HepG2 (cell line): ENCODE results near the gene EP300. TPM values are rescaled to one million over a fixed set of nuclear protein-coding genes. Genes with fewer than 3 reads are reported as not detected.
A peak's percentile ranks its signal among the peaks of the same experiment; 100 is the strongest.

ENCODE experiments used
- CC2D1A ChIP-seq: sonication (generic); formaldehyde crosslinking; IDR thresholded peaks from 2 replicates; pipeline ENCODE4 v1.8.1; 2023; ENCODE audit warnings: mild to moderate bottlenecking, missing genetic modification reagents
- GFI1 ChIP-seq: sonication (generic); formaldehyde crosslinking; IDR thresholded peaks from 2 replicates; pipeline ENCODE4 v1.5.0; 2020; ENCODE audit warnings: missing genetic modification reagents, mild to moderate bottlenecking, borderline replicate concordance
- HNRNPH1 ChIP-seq: fragments of 200-400 bp; formaldehyde crosslinking; optimal IDR thresholded peaks from 2 replicates; pipeline ENCODE3; 2017; ENCODE audit warnings: mild to moderate bottlenecking, low read depth, low read length
- NCOA2 ChIP-seq: sonication (generic); formaldehyde crosslinking; IDR thresholded peaks from 2 replicates; pipeline ENCODE4 v1.8.0; 2022; ENCODE audit warnings: inconsistent platforms
- RNF2 ChIP-seq: fragments of 450-650 bp; conservative IDR thresholded peaks from 2 replicates; pipeline ENCODE4 v1.6.1; 2016; ENCODE audit warnings: low read depth
- TBP ChIP-seq: sonication (generic); formaldehyde crosslinking; IDR thresholded peaks from 2 replicates; pipeline ENCODE4 v1.5.0; 2020; ENCODE audit warnings: missing genetic modification reagents
- ZFP1 ChIP-seq: IDR thresholded peaks from 2 replicates; pipeline ENCODE4 v1.6.1; 2016
- ZNF205 ChIP-seq: IDR thresholded peaks from 2 replicates; pipeline ENCODE4 v1.6.1; 2018; ENCODE audit warnings: missing biosample characterization, missing genetic modification reagents
- ZNF251 ChIP-seq: sonication (generic); formaldehyde crosslinking; IDR thresholded peaks from 2 replicates; pipeline ENCODE4 v1.9.0; 2021; ENCODE audit warnings: mild to moderate bottlenecking, missing genetic modification reagents
- ZNF274 ChIP-seq: sonication (generic); formaldehyde crosslinking; IDR thresholded peaks from 2 replicates; pipeline ENCODE4 v1.5.1; 2020; ENCODE audit warnings: mild to moderate bottlenecking, missing genetic modification reagents
- ZNF772 ChIP-seq: sonication (generic); formaldehyde crosslinking; IDR thresholded peaks from 2 replicates; pipeline ENCODE4 v1.5.0; 2020; ENCODE audit warnings: mild to moderate bottlenecking, missing genetic modification reagents
- ZSCAN25 ChIP-seq: sonication (generic); formaldehyde crosslinking; IDR thresholded peaks from 2 replicates; pipeline ENCODE4 v1.8.0; 2022; ENCODE audit warnings: mild to moderate bottlenecking, missing genetic modification reagents
- polyA plus RNA-seq, 8 experiments: library from polyadenylated mRNA; depleted of rRNA in 3 of 8; stranded (reverse) in 7 of 8; unstranded in 1 of 8; fragments of >200 nt; fragmentation: Illumina TruSeq in 4 of 8; extraction: Trizol in 4 of 8; gene quantifications; 2 replicates each; pipeline versions ENCODE4 v1.2.1 to v1.2.3, GENCODE V29; 2011 to 2016; ENCODE audit warnings: low read depth in 4 of 8, missing spikeins in 1 of 8, mixed read lengths in 1 of 8; ENCODE audit not compliant: insufficient read depth in 1 of 8
- total RNA-seq, 5 experiments: library from RNA; depleted of rRNA; stranded (reverse); fragments of >200 nt; fragmentation: Illumina TruSeq; extraction: Trizol; gene quantifications; 2 replicates each; pipeline ENCODE4 v1.2.3, GENCODE V29; 2016; ENCODE audit warnings: low read depth in 1 of 5
- TF ChIP-seq, protein P1 (sequence below), 2 experiments: sonication (generic) in 1 of 2; formaldehyde crosslinking in 1 of 2; IDR thresholded peaks; 2 replicates each; pipeline versions ENCODE4 v1.4.0 to v1.6.1; 2018 to 2020; ENCODE audit warnings: missing genetic modification reagents in 2 of 2, borderline replicate concordance in 1 of 2, low read depth in 1 of 2, mild to moderate bottlenecking in 1 of 2, missing biosample characterization in 1 of 2
- TF ChIP-seq, protein P2 (sequence below): sonication (generic); formaldehyde crosslinking; IDR thresholded peaks from 2 replicates; pipeline ENCODE4; 2020; ENCODE audit warnings: missing genetic modification reagents, mild to moderate bottlenecking, borderline replicate concordance
- TF ChIP-seq, protein P3 (sequence below): sonication (generic); formaldehyde crosslinking; IDR thresholded peaks from 2 replicates; pipeline ENCODE4 v1.4.0; 2020; ENCODE audit warnings: missing genetic modification reagents

Gene EP300
- total and polyA plus RNA-seq, 2 of the 13 experiments (the other 11 are each of a cell fraction or from before 2014, with no cell fraction given), result 13.6 to 14.9 TPM

DNA sequence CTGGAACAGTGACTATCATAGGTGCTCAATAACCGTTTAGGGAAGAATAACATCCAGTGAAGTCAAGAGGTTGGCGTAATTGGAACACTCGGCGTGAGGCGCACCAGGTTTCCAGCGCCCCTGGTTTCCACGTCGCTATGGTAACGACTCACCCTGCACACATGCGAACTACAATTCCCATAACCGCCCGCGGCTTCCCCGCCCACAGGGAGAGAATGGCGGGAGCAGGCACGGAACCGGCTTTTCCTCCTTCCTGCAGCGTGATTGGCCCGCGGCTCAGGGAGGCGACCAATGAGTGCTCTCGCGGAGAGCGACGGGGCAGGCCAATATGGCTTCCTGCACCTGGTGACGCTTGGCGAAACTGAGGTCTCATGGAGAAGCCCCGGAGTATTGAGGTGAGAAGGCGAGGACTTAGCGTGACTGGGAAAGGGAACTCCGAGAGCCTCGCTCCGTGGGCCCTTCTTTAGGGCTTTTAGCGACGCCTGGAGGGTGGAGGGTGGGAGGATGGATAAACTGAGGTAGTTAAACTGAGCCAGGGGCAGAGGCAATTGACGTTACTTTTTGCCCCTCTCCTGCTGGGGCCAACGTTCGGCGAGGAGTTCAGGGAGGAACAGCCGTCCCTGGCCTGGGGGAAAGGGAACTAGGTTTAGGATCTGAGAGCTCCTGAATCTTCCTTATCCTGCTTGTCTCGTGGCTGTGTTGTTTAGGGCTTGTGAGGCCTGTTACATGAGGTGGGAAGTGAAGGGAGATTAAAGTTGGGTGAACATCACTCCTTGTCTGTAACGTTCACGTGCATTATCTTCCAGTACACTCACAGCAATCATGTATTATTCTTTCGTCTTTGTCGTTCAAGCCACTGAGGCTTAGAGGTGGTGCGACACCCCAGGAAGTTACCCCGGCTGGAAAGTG lies 112.9 kb downstream of the EP300 start, which contains the start of gene L3MBTL2 (continued):
- no peak for TF ChIP-seq CC2D1A
- TF ChIP-seq ZNF772 (CRISPR knock-in tag), result peak; percentile 66; the same call in 1 of the 2 replicates
- TF ChIP-seq ZNF251 (CRISPR knock-in tag), result no peak
- TF ChIP-seq, protein P1, sequence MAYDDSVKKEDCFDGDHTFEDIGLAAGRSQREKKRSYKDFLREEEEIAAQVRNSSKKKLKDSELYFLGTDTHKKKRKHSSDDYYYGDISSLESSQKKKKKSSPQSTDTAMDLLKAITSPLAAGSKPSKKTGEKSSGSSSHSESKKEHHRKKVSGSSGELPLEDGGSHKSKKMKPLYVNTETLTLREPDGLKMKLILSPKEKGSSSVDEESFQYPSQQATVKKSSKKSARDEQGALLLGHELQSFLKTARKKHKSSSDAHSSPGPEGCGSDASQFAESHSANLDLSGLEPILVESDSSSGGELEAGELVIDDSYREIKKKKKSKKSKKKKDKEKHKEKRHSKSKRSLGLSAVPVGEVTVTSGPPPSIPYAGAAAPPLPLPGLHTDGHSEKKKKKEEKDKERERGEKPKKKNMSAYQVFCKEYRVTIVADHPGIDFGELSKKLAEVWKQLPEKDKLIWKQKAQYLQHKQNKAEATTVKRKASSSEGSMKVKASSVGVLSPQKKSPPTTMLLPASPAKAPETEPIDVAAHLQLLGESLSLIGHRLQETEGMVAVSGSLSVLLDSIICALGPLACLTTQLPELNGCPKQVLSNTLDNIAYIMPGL (CRISPR knock-in tag; IDR thresholded peaks at IDR 0.05; ENCODE audit: borderline replicate concordance in 1 of 2, low read depth in 1 of 2), result no peak
- TF ChIP-seq ZNF205 (CRISPR knock-in tag), result no peak
- TF ChIP-seq TBP (CRISPR knock-in tag), result no peak
- no peak for TF ChIP-seq HNRNPH1
- TF ChIP-seq, protein P2, sequence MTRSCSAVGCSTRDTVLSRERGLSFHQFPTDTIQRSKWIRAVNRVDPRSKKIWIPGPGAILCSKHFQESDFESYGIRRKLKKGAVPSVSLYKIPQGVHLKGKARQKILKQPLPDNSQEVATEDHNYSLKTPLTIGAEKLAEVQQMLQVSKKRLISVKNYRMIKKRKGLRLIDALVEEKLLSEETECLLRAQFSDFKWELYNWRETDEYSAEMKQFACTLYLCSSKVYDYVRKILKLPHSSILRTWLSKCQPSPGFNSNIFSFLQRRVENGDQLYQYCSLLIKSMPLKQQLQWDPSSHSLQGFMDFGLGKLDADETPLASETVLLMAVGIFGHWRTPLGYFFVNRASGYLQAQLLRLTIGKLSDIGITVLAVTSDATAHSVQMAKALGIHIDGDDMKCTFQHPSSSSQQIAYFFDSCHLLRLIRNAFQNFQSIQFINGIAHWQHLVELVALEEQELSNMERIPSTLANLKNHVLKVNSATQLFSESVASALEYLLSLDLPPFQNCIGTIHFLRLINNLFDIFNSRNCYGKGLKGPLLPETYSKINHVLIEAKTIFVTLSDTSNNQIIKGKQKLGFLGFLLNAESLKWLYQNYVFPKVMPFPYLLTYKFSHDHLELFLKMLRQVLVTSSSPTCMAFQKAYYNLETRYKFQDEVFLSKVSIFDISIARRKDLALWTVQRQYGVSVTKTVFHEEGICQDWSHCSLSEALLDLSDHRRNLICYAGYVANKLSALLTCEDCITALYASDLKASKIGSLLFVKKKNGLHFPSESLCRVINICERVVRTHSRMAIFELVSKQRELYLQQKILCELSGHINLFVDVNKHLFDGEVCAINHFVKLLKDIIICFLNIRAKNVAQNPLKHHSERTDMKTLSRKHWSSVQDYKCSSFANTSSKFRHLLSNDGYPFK (CRISPR knock-in tag), result peak; percentile 81; the same call in 1 of the 2 replicates
- TF ChIP-seq NCOA2 (CRISPR knock-in tag), result 0 out of 2 replicates have a peak, but pooled peaks have one; percentile 35
- peak; percentile 52; the same call in 1 of the 2 replicates for TF ChIP-seq ZSCAN25 (CRISPR knock-in tag)
- no peak for TF ChIP-seq GFI1 (CRISPR knock-in tag)
- TF ChIP-seq RNF2, result peak; percentile 63; the same call in 1 of the 2 replicates
- TF ChIP-seq, protein P3, sequence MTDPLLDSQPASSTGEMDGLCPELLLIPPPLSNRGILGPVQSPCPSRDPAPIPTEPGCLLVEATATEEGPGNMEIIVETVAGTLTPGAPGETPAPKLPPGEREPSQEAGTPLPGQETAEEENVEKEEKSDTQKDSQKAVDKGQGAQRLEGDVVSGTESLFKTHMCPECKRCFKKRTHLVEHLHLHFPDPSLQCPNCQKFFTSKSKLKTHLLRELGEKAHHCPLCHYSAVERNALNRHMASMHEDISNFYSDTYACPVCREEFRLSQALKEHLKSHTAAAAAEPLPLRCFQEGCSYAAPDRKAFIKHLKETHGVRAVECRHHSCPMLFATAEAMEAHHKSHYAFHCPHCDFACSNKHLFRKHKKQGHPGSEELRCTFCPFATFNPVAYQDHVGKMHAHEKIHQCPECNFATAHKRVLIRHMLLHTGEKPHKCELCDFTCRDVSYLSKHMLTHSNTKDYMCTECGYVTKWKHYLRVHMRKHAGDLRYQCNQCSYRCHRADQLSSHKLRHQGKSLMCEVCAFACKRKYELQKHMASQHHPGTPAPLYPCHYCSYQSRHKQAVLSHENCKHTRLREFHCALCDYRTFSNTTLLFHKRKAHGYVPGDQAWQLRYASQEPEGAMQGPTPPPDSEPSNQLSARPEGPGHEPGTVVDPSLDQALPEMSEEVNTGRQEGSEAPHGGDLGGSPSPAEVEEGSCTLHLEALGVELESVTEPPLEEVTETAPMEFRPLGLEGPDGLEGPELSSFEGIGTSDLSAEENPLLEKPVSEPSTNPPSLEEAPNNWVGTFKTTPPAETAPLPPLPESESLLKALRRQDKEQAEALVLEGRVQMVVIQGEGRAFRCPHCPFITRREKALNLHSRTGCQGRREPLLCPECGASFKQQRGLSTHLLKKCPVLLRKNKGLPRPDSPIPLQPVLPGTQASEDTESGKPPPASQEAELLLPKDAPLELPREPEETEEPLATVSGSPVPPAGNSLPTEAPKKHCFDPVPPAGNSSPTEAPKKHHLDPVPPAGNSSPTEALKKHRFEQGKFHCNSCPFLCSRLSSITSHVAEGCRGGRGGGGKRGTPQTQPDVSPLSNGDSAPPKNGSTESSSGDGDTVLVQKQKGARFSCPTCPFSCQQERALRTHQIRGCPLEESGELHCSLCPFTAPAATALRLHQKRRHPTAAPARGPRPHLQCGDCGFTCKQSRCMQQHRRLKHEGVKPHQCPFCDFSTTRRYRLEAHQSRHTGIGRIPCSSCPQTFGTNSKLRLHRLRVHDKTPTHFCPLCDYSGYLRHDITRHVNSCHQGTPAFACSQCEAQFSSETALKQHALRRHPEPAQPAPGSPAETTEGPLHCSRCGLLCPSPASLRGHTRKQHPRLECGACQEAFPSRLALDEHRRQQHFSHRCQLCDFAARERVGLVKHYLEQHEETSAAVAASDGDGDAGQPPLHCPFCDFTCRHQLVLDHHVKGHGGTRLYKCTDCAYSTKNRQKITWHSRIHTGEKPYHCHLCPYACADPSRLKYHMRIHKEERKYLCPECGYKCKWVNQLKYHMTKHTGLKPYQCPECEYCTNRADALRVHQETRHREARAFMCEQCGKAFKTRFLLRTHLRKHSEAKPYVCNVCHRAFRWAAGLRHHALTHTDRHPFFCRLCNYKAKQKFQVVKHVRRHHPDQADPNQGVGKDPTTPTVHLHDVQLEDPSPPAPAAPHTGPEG, result no peak
- 0 out of 2 replicates have a peak, but pooled peaks have one; percentile 27 for TF ChIP-seq ZFP1 (CRISPR knock-in tag)
- peak; percentile 81 for TF ChIP-seq ZNF274
